Muscle of arm (tissue), 12 donors: ENCODE measurements around the gene ATAD3A. TPM values are rescaled to one million over a fixed set of nuclear protein-coding genes. Genes with fewer than 3 reads are reported as not detected.
"Not testable (repeated sequence)": the region's sequence is repeated elsewhere in the genome, so short reads cannot be mapped to it uniquely, and the experiment has no call there.

Experiments
- DNase-seq: peaks from one replicate; pipeline ENCODE4 v3.0.0-alpha.2; 2013
- polyA plus RNA-seq, 12 donors: library from polyadenylated mRNA; unstranded; fragments of 120-200 nt; gene quantifications; one replicate each; pipeline ENCODE4 v1.2.1, GENCODE V29; 2013; ENCODE audit not compliant: insufficient read length in 12 of 12

Gene ATAD3A
- polyA plus RNA-seq, 12 donors = 8.6 to 27.8 (median 13.4) TPM; not detected in 1

DNA sequence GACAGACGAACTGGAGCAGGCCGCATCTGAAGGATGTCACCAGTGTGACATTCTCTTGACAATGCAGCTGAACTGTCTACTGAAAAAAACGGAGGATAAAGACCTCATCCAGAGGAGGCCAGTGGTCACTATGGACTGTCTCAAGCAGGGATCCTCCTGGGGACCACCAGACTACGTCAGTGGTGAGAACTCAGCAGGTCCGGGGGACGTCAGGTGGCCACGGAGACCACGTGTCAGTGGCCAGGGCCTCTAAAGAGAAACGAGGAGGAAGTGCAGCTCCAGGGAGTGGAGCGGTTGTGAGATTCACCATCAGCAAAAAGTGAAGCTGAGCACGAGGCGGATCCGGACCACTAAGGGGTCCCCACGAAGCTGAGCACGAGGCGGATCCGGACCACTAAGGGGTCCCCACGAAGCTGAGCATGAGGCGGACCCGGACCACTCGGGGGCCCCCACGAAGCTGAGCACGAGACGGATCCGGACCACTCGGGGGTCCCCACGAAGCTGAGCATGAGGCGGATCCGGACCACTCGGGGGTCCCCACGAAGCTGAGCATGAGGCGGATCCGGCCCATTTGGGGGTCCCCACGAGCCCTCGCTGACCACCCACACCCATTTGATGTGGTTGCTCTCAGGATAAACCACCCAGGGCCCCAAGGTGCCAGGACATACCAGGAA is 42.0 kb downstream of the ATAD3A start:
- no peak for DNase-seq

GRCh38 chr1:1554550-1554925 is 42.6 kb downstream of the ATAD3A start:
- no peak for DNase-seq

GRCh38 chr1:1554926-1555915 is 43.3 kb downstream of the ATAD3A start:
- DNase-seq = no peak

DNA sequence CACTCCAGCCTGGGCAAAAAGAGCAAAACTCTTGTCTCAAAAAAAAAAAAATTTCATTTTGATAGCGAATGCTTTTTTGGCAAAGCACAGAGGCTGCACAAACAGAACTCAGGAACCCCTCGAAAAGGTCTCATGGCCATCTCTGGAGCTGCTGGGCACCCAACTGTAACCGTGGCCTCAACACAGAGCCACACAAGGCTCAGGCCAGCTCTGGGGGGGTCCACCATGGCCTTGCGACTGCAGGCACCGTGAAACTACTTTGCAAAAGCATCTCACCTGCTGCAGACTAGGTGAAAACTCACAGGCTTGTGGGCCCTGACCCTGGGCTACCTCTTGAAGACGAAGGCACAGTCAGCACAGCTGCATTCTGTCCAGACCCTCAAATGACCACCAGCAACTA is 44.5 kb downstream of the ATAD3A start:
- no peak for DNase-seq

- DNase-seq = not testable (repeated sequence)
These were observed 45.0 kb downstream of the ATAD3A start for GRCh38 chr1:1556961-1557360.

DNA sequence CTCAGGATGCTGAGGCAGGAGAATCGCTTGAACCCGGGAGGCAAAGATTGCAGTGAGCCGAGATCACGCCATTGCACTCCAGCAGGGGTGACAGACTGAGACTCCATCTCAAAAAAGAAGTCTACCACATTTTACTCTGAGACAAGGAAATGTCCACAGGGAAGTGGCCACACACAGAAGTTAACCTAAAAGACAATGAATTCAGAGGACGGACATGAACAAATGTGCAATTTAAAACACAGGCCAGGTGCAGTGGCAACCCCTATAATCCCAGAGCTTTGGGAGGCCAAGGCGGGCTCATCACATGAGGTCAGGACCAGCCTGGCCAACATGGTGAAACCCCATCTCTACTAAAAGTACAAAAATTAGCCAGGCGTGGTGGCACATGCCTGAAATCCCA is 45.7 kb downstream of the ATAD3A start:
- not testable (repeated sequence) for DNase-seq

DNA sequence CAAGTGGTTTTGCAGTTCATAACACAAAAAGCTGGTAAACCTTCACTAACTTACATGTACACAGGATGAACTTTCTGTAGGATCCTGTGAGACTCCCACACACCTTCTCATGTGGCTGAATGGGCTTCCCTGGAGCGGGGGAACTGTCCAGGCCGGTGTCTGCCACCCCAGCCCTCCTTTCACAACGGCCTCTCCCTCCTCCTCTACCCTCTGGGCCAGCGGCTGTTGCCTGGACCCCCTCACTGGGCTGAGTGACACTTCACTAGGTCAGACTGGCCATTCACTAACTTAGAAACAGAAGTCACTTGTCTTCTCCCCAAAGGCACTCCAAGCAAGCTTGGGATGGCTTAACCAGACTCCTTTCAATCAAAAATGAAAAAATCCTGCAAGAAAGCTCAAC is 46.6 kb downstream of the ATAD3A start:
- DNase-seq = no peak

DNA sequence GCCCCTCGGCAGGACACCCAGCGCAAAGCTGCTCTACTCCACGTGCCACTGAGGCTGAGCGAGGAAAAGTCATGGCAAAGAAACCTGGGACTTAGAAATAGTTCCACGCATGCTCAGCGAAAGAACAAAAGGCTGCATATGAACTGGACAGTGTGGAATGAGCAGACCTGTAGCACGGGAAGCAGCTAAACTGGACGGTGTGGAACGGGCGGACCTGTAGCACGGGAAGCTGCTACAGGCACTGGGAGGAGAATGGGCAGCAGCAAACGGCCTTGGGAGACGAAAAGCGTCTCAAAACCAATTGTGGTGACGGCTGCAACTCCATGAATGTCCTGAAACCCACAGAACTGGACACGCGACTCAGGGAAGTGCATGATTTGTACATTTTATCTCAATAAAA is 47.1 kb downstream of the ATAD3A start:
- no peak for DNase-seq

GRCh38 chr1:1560178-1560577 is 48.2 kb downstream of the ATAD3A start:
- no peak for DNase-seq

DNA sequence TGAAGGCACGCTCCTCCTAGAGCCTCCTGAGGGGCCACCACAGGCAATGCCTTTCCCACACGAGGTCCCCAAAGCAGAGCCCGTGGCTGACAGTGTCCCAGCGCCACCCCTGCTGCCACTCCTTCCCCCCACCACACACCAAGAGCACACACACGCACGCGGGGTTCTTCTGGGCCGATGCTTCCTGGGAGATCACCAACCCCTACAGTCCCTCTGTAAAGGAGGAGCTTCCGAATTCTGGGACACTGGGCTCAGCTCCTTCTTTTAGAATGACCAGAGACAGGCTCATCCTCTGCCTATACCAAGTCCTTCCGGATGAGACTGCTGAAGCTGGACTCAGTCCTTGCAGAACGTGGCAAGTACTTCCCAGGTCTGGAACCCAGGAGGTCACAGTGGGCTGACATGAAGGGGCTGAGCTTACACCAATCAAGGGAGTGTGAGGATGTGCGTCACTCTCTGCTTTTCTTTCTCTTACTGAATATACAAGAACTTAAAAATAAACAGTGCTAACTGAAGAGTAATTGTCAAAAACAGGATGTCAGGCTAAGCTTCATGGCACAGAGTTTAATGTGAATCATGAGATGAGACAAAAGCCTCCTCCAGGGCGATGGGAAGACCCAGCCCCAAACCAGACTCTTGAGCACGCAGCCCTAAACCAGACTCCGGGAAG is 50.0 kb downstream of the ATAD3A start:
- DNase-seq = no peak

DNA sequence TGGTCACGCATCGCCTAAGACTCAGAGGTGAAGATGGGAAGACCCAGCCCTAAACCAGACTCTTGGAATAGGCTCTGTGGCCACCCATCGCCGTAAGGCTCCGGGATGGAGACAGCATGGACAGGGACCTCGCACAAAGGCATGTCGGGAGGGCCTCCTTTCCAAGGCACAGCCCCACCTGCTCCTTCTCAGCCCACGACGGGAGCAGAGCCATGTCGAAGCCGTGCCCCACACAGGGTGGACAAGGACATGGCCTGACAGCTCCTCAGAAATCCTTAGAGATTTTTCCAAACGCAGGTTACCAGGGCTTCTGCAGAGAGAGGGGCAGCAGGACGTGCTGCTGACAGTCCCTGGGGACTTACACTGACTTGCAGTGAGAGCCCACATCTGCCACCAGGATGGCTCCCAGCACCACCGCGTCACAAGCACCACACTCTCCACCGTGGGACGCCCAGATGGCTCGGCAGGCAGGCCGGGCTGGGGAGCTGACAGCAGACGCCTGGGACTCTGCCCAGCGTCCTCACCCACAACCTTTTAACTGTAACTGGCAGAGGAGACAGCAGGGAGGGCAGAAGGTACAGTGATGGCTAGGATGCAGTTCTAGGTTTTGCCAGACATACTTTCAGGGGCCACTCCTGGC is 50.7 kb downstream of the ATAD3A start:
- no peak for DNase-seq

- DNase-seq = no peak
These were observed 51.7 kb downstream of the ATAD3A start for GRCh38 chr1:1563688-1564087.

DNA sequence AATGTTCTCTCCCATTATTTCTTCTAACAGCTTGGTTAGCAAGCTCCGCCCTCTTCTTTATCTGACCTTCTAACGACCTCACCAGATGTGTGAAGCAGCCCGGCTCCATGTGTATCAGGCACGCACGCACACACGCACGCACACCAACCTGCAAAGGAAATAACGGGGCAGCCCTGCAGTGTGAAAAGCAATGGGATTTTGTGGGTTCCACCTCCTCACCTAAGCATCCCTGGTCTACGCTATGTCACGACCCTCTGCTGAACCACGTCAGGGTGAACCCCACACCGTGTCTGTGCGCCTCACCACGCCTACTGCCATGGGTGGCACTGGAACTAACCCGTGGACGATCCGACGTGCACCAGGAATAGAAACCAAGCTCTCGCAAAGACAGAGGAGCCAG is 52.3 kb downstream of the ATAD3A start:
- DNase-seq = no peak

- DNase-seq = no peak
These were observed 53.4 kb downstream of the ATAD3A start for GRCh38 chr1:1565340-1565739.

DNA sequence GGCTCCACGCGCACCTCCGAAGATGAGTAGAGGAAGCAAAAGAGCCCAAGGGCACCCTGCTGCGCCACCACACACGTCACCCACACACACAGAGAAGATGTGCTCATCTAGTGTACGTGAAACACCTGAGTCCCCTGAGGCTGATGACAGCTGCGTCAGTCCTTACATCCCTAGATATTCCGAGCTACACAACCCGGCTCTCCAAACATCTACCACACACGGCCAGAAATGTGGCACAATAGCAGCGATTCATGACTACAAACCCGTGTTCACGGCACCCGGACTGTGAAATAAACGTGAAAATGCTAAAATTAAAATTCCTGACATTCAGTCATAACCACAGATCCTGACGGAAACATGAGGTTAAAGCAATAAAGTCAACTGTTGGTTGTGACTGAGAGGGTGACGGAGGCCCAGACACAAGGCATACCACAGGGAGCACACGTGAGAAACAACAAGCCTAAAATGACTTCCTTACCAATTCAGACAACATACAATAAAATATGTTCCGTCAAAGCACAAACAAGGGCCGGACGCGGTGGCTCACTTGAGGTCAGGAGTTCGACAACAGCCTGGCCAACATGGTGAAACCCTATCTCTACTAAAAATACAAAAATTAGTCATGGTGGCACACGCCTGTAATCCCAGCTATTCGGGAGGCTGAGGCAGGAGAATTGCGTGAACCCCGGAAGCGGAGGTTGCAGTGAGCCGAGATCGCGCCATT is 55.4 kb downstream of the ATAD3A start:
- DNase-seq = no peak

DNA sequence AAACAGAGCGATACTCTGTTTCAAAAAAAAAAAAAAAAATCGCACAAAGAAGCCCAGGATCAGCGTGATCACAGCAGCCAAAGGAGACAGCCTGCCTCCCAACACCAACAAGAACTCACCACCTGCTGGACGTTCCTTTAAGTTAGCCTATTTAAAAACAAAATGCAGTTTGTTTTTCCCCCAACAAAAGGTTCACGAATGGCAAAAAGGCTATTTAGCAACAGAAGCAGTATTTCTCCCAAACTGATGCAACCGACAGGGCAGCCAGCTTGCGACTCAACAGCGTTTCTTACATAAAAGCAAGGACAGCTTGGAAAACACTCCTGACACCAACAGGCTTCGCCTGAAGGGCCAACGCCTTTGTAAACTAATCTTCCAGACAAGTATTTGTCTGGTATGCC is 55.9 kb downstream of the ATAD3A start:
- DNase-seq = no peak

- no peak for DNase-seq
These were observed 57.4 kb downstream of the ATAD3A start for GRCh38 chr1:1569341-1569740.

- peak; percentile 61 for DNase-seq
These were observed 62.1 kb downstream of the ATAD3A start for GRCh38 chr1:1573843-1574720.

GRCh38 chr1:1574721-1575537 is 63.0 kb downstream of the ATAD3A start, which contains the start of gene SSU72:
Gene SSU72, minus strand, starts transcription at chr1:1574863. Its CDS starts 306 bp downstream, at chr1:1574557.
- DNase-seq = peak; percentile 93
